Astrocyte (in vitro differentiated cells and primary cell): Measurements from ENCODE around the gene C2orf68.

Experiments used
- EZH2 ChIP-seq: IDR thresholded peaks from 2 replicates; pipeline ENCODE4 v1.6.1; 2012; ENCODE audit warnings: mild to moderate bottlenecking, low read length, inconsistent platforms; ENCODE audit not compliant: insufficient read depth
- TF ChIP-seq, protein P1 (sequence below): IDR thresholded peaks from 2 replicates; pipeline ENCODE4 v1.5.1; 2011; ENCODE audit warnings: low read depth, mild to moderate bottlenecking, inconsistent platforms, low read length, moderate library complexity; ENCODE audit not compliant: insufficient read depth

DNA sequence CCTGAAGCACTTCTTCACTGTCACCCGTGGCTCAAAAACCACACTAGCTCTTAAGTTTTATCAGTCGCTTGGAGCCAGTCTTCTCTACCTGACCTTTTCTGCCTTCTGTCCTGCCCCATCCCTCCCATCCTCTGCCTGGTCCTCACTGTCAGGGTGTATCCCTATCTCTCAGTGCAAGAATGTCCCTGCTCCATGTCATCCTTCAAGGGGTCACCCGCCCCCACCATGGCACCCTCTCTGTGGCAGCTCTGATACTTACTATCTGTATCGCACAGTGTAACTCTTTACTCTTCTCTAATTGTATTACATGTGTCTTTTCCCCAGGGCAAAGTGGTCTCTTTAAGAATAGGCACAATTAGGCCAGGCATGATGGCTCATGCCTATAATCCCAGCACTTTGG is 23.2 kb downstream of the C2orf68 start:
- TF ChIP-seq, protein P1, sequence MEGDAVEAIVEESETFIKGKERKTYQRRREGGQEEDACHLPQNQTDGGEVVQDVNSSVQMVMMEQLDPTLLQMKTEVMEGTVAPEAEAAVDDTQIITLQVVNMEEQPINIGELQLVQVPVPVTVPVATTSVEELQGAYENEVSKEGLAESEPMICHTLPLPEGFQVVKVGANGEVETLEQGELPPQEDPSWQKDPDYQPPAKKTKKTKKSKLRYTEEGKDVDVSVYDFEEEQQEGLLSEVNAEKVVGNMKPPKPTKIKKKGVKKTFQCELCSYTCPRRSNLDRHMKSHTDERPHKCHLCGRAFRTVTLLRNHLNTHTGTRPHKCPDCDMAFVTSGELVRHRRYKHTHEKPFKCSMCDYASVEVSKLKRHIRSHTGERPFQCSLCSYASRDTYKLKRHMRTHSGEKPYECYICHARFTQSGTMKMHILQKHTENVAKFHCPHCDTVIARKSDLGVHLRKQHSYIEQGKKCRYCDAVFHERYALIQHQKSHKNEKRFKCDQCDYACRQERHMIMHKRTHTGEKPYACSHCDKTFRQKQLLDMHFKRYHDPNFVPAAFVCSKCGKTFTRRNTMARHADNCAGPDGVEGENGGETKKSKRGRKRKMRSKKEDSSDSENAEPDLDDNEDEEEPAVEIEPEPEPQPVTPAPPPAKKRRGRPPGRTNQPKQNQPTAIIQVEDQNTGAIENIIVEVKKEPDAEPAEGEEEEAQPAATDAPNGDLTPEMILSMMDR = no peak
- TF ChIP-seq EZH2 = no peak
